GM12874 (cell line): ENCODE data around the gene CES4A.

Experiments
- TF ChIP-seq, protein P1 (sequence below): IDR thresholded peaks from 2 replicates; pipeline ENCODE4 v1.5.1; 2011; ENCODE audit warnings: low read depth, mild to moderate bottlenecking, control low read depth, low read length, moderate library complexity; ENCODE audit not compliant: insufficient read depth

Gene CES4A

GRCh38 chr16:67043420-67043819, 55.0 kb downstream of the CES4A start:
- TF ChIP-seq, protein P1, sequence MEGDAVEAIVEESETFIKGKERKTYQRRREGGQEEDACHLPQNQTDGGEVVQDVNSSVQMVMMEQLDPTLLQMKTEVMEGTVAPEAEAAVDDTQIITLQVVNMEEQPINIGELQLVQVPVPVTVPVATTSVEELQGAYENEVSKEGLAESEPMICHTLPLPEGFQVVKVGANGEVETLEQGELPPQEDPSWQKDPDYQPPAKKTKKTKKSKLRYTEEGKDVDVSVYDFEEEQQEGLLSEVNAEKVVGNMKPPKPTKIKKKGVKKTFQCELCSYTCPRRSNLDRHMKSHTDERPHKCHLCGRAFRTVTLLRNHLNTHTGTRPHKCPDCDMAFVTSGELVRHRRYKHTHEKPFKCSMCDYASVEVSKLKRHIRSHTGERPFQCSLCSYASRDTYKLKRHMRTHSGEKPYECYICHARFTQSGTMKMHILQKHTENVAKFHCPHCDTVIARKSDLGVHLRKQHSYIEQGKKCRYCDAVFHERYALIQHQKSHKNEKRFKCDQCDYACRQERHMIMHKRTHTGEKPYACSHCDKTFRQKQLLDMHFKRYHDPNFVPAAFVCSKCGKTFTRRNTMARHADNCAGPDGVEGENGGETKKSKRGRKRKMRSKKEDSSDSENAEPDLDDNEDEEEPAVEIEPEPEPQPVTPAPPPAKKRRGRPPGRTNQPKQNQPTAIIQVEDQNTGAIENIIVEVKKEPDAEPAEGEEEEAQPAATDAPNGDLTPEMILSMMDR = no peak

DNA sequence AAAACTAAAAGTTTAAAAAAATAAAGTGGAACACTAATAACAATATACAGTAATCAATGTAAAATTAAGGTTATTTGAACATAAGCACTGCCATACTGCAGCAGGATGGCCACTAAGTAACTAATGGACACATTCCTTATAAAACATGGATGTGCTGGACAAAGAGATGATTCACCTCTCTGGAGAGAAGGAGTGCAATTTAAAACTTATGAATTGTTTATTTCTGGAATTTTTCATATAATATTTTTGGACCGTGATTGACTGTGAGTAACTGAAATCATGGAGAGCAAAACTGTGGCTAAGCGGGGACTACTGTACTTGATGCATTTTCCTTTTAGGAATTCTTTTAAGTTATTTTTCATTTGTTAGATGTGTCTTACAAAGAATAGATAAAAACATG, 62.4 kb downstream of the CES4A start:
- TF ChIP-seq, protein P1 = no peak

- TF ChIP-seq, protein P1 = no peak
Measured at GRCh38 chr16:67052399-67052798, 64.0 kb downstream of the CES4A start.

GRCh38 chr16:67053767-67054334, 65.5 kb downstream of the CES4A start:
- TF ChIP-seq, protein P1 = no peak

DNA sequence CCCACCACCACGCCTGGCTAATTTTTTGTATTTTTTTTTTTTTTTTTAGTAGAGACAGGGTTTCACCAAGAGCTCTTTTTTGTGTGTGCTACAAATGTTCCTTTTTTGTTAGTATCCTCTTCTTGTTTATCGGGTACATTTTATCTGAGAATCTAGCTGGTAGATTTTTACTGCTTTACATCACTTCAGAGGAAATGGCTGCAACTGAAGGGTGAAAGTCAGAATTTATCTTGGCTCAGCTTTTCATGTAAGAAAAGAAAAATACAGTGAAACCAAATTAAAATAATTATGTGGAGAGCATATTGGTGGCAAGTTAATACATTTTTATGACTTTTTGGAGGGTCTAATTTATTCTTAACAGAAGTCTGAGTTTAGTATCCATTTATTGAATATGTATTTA, 66.5 kb downstream of the CES4A start:
- TF ChIP-seq, protein P1 = no peak

- TF ChIP-seq, protein P1 = no peak
Measured at GRCh38 chr16:67055712-67056487, 67.5 kb downstream of the CES4A start.
